Right lobe of liver (tissue), 4 donors: ENCODE results near the gene NUP133.

Experiments
- CTCF ChIP-seq, 4 donors: fragments of 200-600 bp in 3 of 4; fragments of 450-650 bp in 1 of 4; IDR thresholded peaks; one replicate each; pipeline versions ENCODE4 v1.5.1 to v1.8.0; 2016 to 2022; ENCODE audit warnings: antibody characterized with exemption in 4 of 4, mild to moderate bottlenecking in 2 of 4
- POLR2A ChIP-seq: fragments of 450-650 bp; IDR thresholded peaks from one replicate; pipeline ENCODE4 v1.6.1; 2017; ENCODE audit warnings: antibody characterized with exemption, mild to moderate bottlenecking
- donor health status: DM: no; HTN: no; CAD: no.
- donor health status: DM: no; HTN: no; CAD: no.
- donor health status: DM: no; HTN: yes; CAD: no.

GRCh38 chr1:229410692-229411433 lies 97.3 kb downstream of the NUP133 start:
- TF ChIP-seq CTCF (IDR thresholded peaks at IDR 0.05) = no peak
- TF ChIP-seq POLR2A = no peak
